Chondrocyte (in vitro differentiated cells): ENCODE data around the gene PRKAG2. TPM values are rescaled to one million over a fixed set of nuclear protein-coding genes. Genes with fewer than 3 reads are reported as not detected.
A peak's percentile ranks its signal among the peaks of the same experiment; 100 is the strongest.

Experiments
- DNase-seq: peaks from one replicate; pipeline ENCODE4 v3.0.0; 2021; ENCODE audit warnings: mixed read lengths, low spot score
- H3K27ac Mint-ChIP-seq: one replicate; pipeline ENCODE4 v1.8.0; 2021; ENCODE audit warnings: mild to moderate bottlenecking, moderate library complexity, mixed read lengths; ENCODE audit not compliant: unreplicated experiment
- H3K27me3 Mint-ChIP-seq: 2 replicates; pipeline ENCODE4 v1.8.0; 2021; ENCODE audit warnings: low read depth, mixed read lengths
- H3K36me3 Mint-ChIP-seq: 2 replicates; pipeline ENCODE4 v1.8.0; 2021; ENCODE audit warnings: low read depth, mixed read lengths
- H3K4me1 Mint-ChIP-seq: 2 replicates; pipeline ENCODE4 v1.8.0; 2021; ENCODE audit warnings: low read depth, mild to moderate bottlenecking, mixed read lengths
- H3K4me3 Mint-ChIP-seq: one replicate; pipeline ENCODE4 v1.8.0; 2021; ENCODE audit warnings: mild to moderate bottlenecking, moderate library complexity, mixed read lengths; ENCODE audit not compliant: unreplicated experiment
- H3K9me3 Mint-ChIP-seq: 2 replicates; pipeline ENCODE4 v1.8.0; 2021; ENCODE audit warnings: low read depth, mixed read lengths
- CTCF ChIP-seq: fragments of 200-600 bp; sonication (generic); IDR thresholded peaks from 2 replicates; pipeline ENCODE4 v1.5.0; 2021; ENCODE audit warnings: antibody characterized with exemption, mild to moderate bottlenecking, moderate library complexity
- total RNA-seq: library from RNA; stranded (reverse); gene quantifications from 3 replicates; pipeline ENCODE4 v1.2.1, GENCODE V29; 2021

PRKAG2 gene
- total RNA-seq, 1 donor from 2014 or later = 35.4 TPM

- TF ChIP-seq CTCF = no peak
- H3K27ac Mint-ChIP-seq = no peak overlapping the region
- peaks cover 9% of the 10 kb centered on the region for H3K4me1 Mint-ChIP-seq
- H3K36me3 Mint-ChIP-seq = peaks cover 1% of the 10 kb centered on the region
- H3K4me3 Mint-ChIP-seq = no peak overlapping the region
- DNase-seq = no peak
- H3K27me3 Mint-ChIP-seq = no peaks in the 10 kb centered on the region
- peaks cover 2% of the 10 kb centered on the region for H3K9me3 Mint-ChIP-seq
Measured at GRCh38 chr7:151672716-151673115, 204.2 kb downstream of the PRKAG2 start.

- DNase-seq = no peak
- H3K27ac Mint-ChIP-seq = no peak overlapping the region
- H3K9me3 Mint-ChIP-seq = peaks cover 8% of the 10 kb centered on the region
- no peak overlapping the region for H3K4me3 Mint-ChIP-seq
- no peaks in the 10 kb centered on the region for H3K27me3 Mint-ChIP-seq
- H3K36me3 Mint-ChIP-seq = peaks cover 4% of the 10 kb centered on the region
- peaks cover 17% of the 10 kb centered on the region for H3K4me1 Mint-ChIP-seq
- no peak for TF ChIP-seq CTCF
Measured at GRCh38 chr7:151671514-151671913, 205.4 kb downstream of the PRKAG2 start.

GRCh38 chr7:151669762-151670161 lies 207.2 kb downstream of the PRKAG2 start:
- Mint-ChIP-seq H3K36me3 (peaks cover 4% of the 10 kb centered on the region), H3K27me3 (no peaks in the 10 kb centered on the region), H3K4me3 (no peak overlapping the region), H3K27ac (no peak overlapping the region), H3K9me3 (peaks cover 8% of the 10 kb centered on the region), H3K4me1 (peaks cover 31% of the 10 kb centered on the region)
- no peak for TF ChIP-seq CTCF
- DNase-seq = no peak

- DNase-seq = no peak
- no peaks in the 10 kb centered on the region for H3K27me3 Mint-ChIP-seq
- H3K27ac Mint-ChIP-seq = no peak overlapping the region
- peaks cover 8% of the 10 kb centered on the region for H3K9me3 Mint-ChIP-seq
- TF ChIP-seq CTCF = no peak
- H3K4me3 Mint-ChIP-seq = no peak overlapping the region
- peaks cover 50% of the 10 kb centered on the region for H3K4me1 Mint-ChIP-seq
- H3K36me3 Mint-ChIP-seq = peaks cover 4% of the 10 kb centered on the region
Measured at GRCh38 chr7:151666886-151667285, 210.0 kb downstream of the PRKAG2 start.

GRCh38 chr7:151665368-151665767 lies 211.5 kb downstream of the PRKAG2 start:
- H3K9me3 Mint-ChIP-seq = peaks cover 8% of the 10 kb centered on the region
- no peak for DNase-seq
- H3K27ac Mint-ChIP-seq = peak overlapping the region; percentile 93

More at GRCh38 chr7:151665368-151665767, 211.5 kb downstream of the PRKAG2 start:
- TF ChIP-seq CTCF = no peak
- Mint-ChIP-seq H3K4me3 (no peak overlapping the region), H3K36me3 (peaks cover 4% of the 10 kb centered on the region), H3K27me3 (no peaks in the 10 kb centered on the region), H3K4me1 (peaks cover 56% of the 10 kb centered on the region)
